ENCODE results near the gene IQCH. TPM values are rescaled to one million over a fixed set of nuclear protein-coding genes. Genes with fewer than 3 reads are reported as not detected.
"Not testable (repeated sequence)": the region's sequence is repeated elsewhere in the genome, so short reads cannot be mapped to it uniquely, and the experiment has no call there.

Gene IQCH
- total RNA-seq, 2 experiments from 2014 or later, result 1.3 to 1.4 TPM

GRCh38 chr15:67232591-67232990, 22.0 kb upstream of the IQCH start:
- Mint-ChIP-seq H3K27ac (no peak overlapping the region), H3K4me3 (no peak overlapping the region), H3K27me3 (no peaks in the 10 kb centered on the region), H3K4me1 (peaks cover 9% of the 10 kb centered on the region), H3K36me3 (peaks cover 44% of the 10 kb centered on the region), H3K9me3 (no peaks in the 10 kb centered on the region)
- no peak for DNase-seq

- DNase-seq, result no peak
- peak overlapping the region; percentile 80 for H3K27ac Mint-ChIP-seq
- peaks cover 47% of the 10 kb centered on the region for H3K4me1 Mint-ChIP-seq
- no peaks in the 10 kb centered on the region for H3K27me3 Mint-ChIP-seq
- H3K36me3 Mint-ChIP-seq, result peaks cover 27% of the 10 kb centered on the region
- H3K9me3 Mint-ChIP-seq, result no peaks in the 10 kb centered on the region
- peak overlapping the region; percentile 44 for H3K4me3 Mint-ChIP-seq
These were observed 14.1 kb upstream of the IQCH start for GRCh38 chr15:67240235-67241131.

DNA sequence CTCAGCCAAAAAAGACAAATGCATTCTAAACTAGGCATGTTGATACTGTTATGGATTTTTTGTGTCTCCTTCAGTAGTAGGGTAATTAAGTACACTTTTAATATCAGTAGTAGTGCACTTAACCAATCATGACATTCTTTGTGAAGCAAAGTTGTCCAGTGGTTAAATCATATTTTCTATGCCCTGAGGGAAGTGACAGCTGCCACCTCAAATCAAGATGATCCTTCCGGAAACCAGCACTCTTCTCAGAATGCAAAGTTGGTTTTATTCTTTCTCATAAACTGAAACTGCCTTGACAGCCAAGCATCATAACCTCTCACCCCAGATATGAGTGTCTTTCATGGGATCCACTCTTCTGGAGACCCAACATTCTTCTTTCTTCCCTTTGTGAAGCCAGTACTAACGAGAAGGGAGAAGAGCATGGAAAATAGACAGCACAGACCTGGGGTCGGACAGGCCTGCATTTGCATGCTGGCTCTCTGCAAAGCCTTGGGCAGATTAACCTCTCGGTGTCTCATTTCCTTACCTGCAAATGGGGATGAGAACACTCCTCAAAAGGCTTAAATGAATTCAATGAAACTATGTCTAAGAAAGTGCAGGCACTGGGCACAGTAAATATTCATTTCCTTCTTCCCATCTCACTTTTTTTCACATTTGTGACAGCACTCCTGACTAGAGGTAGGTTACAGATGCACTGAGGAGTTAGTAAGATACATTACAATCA, 13.3 kb upstream of the IQCH start:
- peak overlapping the region; percentile 80 for H3K27ac Mint-ChIP-seq
- DNase-seq, result no peak
- H3K36me3 Mint-ChIP-seq, result peaks cover 30% of the 10 kb centered on the region
- H3K9me3 Mint-ChIP-seq, result peaks cover under 1% of the 10 kb centered on the region
- H3K4me1 Mint-ChIP-seq, result peaks cover 50% of the 10 kb centered on the region
- H3K4me3 Mint-ChIP-seq, result peak overlapping the region; percentile 44
- no peaks in the 10 kb centered on the region for H3K27me3 Mint-ChIP-seq

DNA sequence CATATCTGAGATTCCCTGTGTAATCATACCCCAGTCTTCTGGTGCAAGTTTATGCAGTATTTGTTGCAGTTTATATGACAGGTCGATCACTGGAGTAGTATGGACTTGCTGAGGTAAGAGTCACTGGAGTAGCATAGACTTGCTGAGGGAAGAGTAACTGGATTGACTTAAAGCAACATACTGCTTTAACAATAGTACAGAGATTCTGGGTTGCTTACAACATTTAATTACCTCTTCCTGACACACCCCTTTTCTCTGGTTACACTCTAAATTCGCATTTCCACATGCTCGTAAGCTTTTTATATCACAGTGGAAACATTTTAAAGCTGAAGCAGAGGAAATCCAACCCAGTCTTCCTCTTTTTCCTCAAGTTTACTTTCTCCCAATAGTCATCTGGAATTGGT, 11.9 kb upstream of the IQCH start:
- no peak for DNase-seq
- Mint-ChIP-seq H3K27me3 (no peaks in the 10 kb centered on the region), H3K36me3 (peaks cover 44% of the 10 kb centered on the region), H3K4me3 (no peak overlapping the region), H3K27ac (no peak overlapping the region), H3K4me1 (peaks cover 53% of the 10 kb centered on the region), H3K9me3 (peaks cover 8% of the 10 kb centered on the region)

GRCh38 chr15:67244971-67245478, 9.6 kb upstream of the IQCH start:
- no peak overlapping the region for H3K27ac Mint-ChIP-seq
- H3K9me3 Mint-ChIP-seq, result peaks cover 8% of the 10 kb centered on the region
- no peak overlapping the region for H3K4me3 Mint-ChIP-seq
- H3K4me1 Mint-ChIP-seq, result peaks cover 49% of the 10 kb centered on the region
- DNase-seq, result no peak
- peaks cover 55% of the 10 kb centered on the region for H3K36me3 Mint-ChIP-seq
- H3K27me3 Mint-ChIP-seq, result no peaks in the 10 kb centered on the region

DNA sequence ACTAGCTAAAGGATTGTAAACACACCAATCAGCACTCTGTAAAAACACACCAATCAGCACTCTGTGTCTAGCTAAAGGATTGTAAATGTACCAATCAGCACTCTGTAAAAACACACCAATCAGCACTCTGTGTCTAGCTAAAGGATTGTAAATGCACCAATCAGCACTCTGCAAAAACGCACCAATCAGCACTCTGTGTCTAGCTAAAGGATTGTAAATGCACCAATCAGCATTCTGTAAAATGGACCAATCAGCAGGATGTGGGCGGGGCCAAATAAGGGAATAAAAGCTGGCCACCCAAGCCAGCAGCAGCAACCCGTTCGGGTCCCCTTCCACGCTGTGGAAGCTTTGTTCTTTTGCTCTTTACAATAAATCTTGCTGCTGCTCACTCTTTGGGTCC, 8.0 kb upstream of the IQCH start:
- DNase-seq, H3K27me3 Mint-ChIP-seq, H3K27ac Mint-ChIP-seq, H3K9me3 Mint-ChIP-seq, H3K4me3 Mint-ChIP-seq: not testable (repeated sequence)
- peaks cover 36% of the 10 kb centered on the region for H3K4me1 Mint-ChIP-seq
- H3K36me3 Mint-ChIP-seq, result peaks cover 57% of the 10 kb centered on the region

GRCh38 chr15:67248011-67248505, 6.5 kb upstream of the IQCH start:
- Mint-ChIP-seq H3K36me3 (peaks cover 52% of the 10 kb centered on the region), H3K27ac (no peak overlapping the region), H3K4me1 (peaks cover 32% of the 10 kb centered on the region), H3K9me3 (peaks cover 8% of the 10 kb centered on the region), H3K4me3 (no peak overlapping the region), H3K27me3 (no peaks in the 10 kb centered on the region)
- DNase-seq, result no peak

DNA sequence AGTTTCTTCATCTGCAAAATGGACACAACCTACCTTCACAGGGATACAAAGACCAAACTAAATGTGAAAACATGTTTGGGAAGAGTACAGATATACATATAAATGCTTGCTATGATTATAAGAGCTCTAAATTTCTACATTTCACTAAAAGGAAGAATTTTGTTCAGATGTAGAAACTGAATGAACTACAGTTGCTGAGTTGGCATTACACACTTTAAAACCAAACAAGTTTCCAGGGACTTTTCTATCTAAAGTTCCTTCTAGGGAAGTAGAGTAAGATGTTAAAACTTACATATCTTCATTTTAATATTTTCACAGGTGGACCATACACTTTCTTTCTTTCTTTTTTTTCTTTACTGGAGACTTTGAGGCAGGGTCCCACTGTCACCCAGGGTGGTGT, 4.8 kb upstream of the IQCH start:
- no peak overlapping the region for H3K4me3 Mint-ChIP-seq

GRCh38 chr15:67251318-67251717, 3.3 kb upstream of the IQCH start:
- Mint-ChIP-seq H3K4me3 (no peak overlapping the region), H3K4me1 (peaks cover 37% of the 10 kb centered on the region), H3K36me3 (peaks cover 38% of the 10 kb centered on the region), H3K27me3 (peaks cover 5% of the 10 kb centered on the region), H3K9me3 (peaks cover 7% of the 10 kb centered on the region), H3K27ac (no peak overlapping the region)
- DNase-seq, result no peak

More for the DNA sequence above, 4.8 kb upstream of the IQCH start:
- Mint-ChIP-seq H3K36me3 (peaks cover 53% of the 10 kb centered on the region), H3K9me3 (peaks cover 8% of the 10 kb centered on the region), H3K27me3 (no peaks in the 10 kb centered on the region), H3K27ac (no peak overlapping the region), H3K4me1 (peaks cover 32% of the 10 kb centered on the region)
- no peak for DNase-seq

DNA sequence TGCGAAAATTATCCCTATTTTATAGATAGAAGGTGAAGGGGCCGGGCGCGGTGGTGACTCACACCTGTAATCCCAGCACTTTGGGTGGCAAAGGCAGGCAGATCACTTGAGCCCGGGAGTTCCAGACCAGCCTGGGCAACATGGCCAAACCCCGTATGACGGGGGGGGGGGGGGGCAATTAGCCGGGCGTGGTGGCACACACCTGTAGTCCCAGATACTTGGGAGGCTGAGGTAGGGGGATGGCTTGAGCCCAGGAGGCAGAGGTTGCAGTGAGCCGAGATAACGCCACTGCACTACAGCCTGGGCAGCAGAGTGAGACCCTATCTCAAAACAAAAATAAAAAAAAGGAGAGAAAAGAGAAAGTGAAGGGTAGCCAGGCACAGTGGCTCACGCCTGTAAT, 1.5 kb upstream of the IQCH start:
- Mint-ChIP-seq H3K4me1 (peaks cover 27% of the 10 kb centered on the region), H3K27ac (peak overlapping the region; percentile 95), H3K9me3 (no peaks in the 10 kb centered on the region), H3K27me3 (peaks cover 7% of the 10 kb centered on the region), H3K36me3 (peaks cover 21% of the 10 kb centered on the region), H3K4me3 (peak overlapping the region; percentile 98)
- DNase-seq, result no peak

DNA sequence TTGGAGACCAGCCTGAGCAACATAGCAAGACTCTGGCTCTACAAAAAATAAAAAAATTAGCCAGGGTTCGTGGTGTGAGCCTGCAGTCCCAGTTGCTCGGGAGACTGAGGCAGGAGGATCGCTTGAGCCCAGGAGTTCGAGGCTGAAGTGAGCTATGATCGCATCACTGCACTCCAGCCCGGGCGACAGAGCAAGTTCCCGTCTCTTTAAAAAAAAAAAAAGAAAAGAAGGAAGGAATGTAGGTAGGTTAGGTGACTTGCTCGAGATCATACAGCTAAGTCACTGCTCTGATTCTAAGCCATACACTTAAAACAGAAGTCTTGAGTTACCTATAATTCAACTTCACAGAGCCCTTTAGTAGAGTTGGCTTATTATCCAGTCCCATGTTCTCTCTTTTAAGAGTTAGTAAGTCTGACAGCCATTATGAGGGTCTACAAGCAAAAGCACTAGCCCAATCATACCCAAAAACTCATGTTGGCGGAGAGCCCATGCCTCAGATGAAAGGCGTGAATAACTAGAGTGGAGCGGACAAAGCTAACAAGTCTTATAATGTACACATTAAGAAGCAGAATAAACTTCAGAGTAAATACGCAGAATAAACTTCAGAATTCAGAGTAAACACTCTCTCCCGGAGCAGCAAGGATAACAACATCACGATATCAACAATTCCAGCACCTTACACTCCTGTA, 893 bp upstream of the IQCH start:
- Mint-ChIP-seq H3K27me3 (peaks cover 7% of the 10 kb centered on the region), H3K4me1 (peaks cover 24% of the 10 kb centered on the region), H3K4me3 (peak overlapping the region; percentile 98), H3K9me3 (no peaks in the 10 kb centered on the region), H3K36me3 (peaks cover 19% of the 10 kb centered on the region), H3K27ac (peak overlapping the region; percentile 95)
- DNase-seq, result no peak

DNA sequence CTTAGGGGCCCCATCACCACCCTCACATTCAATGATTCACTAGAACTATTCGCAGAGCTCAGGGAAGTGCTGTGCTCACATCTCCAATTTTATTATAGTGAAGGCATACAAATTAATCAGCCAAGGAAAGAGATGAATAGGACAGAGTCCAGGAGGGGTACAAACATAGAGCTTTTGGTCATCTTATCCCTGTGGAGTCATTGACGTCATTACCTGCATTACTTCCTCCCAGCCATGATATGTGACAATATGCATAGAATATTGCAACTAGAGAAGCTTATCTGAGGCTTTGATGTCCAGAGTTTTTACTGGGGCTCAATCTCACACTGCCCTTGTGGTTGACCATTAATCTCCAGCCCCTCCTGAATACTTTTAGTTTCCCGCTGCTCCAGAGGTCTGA, 1.5 kb downstream of the IQCH start:
- DNase-seq, result no peak
- H3K4me3 Mint-ChIP-seq, result peak overlapping the region; percentile 47
- peaks cover 7% of the 10 kb centered on the region for H3K27me3 Mint-ChIP-seq
- peaks cover 11% of the 10 kb centered on the region for H3K36me3 Mint-ChIP-seq
- H3K4me1 Mint-ChIP-seq, result peaks cover 21% of the 10 kb centered on the region
- no peak overlapping the region for H3K27ac Mint-ChIP-seq
- no peaks in the 10 kb centered on the region for H3K9me3 Mint-ChIP-seq

GRCh38 chr15:67258412-67258811, 3.8 kb downstream of the IQCH start:
- not testable (repeated sequence) for H3K4me3 Mint-ChIP-seq, H3K27me3 Mint-ChIP-seq, H3K36me3 Mint-ChIP-seq, H3K27ac Mint-ChIP-seq, H3K9me3 Mint-ChIP-seq, DNase-seq
- H3K4me1 Mint-ChIP-seq, result peaks cover 13% of the 10 kb centered on the region

DNA sequence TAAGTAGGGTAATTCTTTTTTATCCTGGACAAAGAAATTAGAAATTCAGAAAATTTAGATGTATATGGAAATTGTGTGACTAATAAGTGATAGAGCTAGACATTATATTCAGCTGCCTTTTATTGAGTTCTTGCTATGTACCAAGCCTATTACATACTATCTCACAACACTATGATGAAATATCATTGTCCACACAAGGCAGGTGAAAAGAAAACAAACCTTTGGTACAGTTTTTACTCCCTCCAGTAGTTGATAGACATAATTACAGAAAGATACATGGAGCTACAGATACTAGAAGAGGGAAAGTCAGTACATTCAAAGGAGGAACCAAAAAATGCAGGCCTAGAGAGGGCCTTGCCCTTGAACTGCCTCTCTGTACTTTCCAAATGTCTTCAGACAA, 4.8 kb downstream of the IQCH start:
- peaks cover 7% of the 10 kb centered on the region for H3K27me3 Mint-ChIP-seq
- no peak overlapping the region for H3K27ac Mint-ChIP-seq
- no peak for DNase-seq
- H3K4me3 Mint-ChIP-seq, result no peak overlapping the region
- no peaks in the 10 kb centered on the region for H3K36me3 Mint-ChIP-seq
- H3K9me3 Mint-ChIP-seq, result no peaks in the 10 kb centered on the region
- peaks cover 9% of the 10 kb centered on the region for H3K4me1 Mint-ChIP-seq

DNA sequence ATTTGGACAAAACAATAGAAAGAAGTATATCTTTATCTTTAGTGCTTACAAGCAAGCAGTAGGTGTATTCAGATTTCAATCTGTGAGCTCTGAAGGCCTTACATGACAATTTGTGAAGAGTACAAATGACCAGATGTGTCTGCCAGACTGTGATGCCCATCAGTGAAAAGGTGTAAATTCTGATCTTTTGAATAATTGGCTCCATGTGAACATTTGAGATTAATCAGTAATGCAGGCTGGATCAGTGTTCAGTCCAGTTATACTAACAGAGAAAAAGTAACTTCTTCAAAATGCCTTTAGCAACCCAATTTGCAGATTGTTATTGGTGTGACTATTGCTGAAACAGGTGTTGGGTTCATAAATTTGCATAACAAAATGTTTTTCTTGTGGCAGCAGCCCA, 5.2 kb downstream of the IQCH start:
- no peak overlapping the region for H3K4me3 Mint-ChIP-seq
- H3K27me3 Mint-ChIP-seq, result peaks cover 7% of the 10 kb centered on the region

More for the DNA sequence above, 5.2 kb downstream of the IQCH start:
- Mint-ChIP-seq H3K27ac (no peak overlapping the region), H3K36me3 (no peaks in the 10 kb centered on the region), H3K9me3 (no peaks in the 10 kb centered on the region), H3K4me1 (peaks cover 8% of the 10 kb centered on the region)
- no peak for DNase-seq

All from activated naive CD8-positive, alpha-beta T cell treated with anti-CD3 and anti-CD28 coated beads for 36 hours (primary cell).